WERI-Rb-1 (cell line): ENCODE data around the gene ESYT1.

ENCODE experiments used
- DNase-seq: peaks from one replicate; pipeline ENCODE4 v3.0.0-alpha.2; 2020
- H3K27ac ChIP-seq: fragments of 250-450 bp; sonication (Bioruptor Pico); 2 replicates; pipeline ENCODE4 v1.5.1; 2020; ENCODE audit warnings: mild to moderate bottlenecking, moderate library complexity
- H3K27me3 ChIP-seq: fragments of 250-450 bp; sonication (Bioruptor Pico); 2 replicates; pipeline ENCODE4 v1.5.1; 2021; ENCODE audit warnings: mild to moderate bottlenecking, low read depth, moderate library complexity; ENCODE audit not compliant: insufficient read depth, severe bottlenecking
- H3K36me3 ChIP-seq: fragments of 250-450 bp; sonication (Bioruptor Pico); 2 replicates; pipeline ENCODE4 v1.5.1; 2020; ENCODE audit warnings: mild to moderate bottlenecking, moderate library complexity
- H3K4me3 ChIP-seq: 2 replicates; pipeline ENCODE4 v1.5.1; 2011; ENCODE audit warnings: low read depth, mild to moderate bottlenecking, control low read depth, low read length
- H3K9me3 ChIP-seq: fragments of 250-450 bp; sonication (Bioruptor Pico); 2 replicates; pipeline ENCODE4 v1.5.1; 2021; ENCODE audit warnings: mild to moderate bottlenecking, moderate library complexity; ENCODE audit not compliant: severe bottlenecking
- CTCF ChIP-seq: IDR thresholded peaks from 2 replicates; pipeline ENCODE4 v1.5.1; 2011; ENCODE audit warnings: low read depth, mild to moderate bottlenecking, control low read depth, inconsistent platforms, low read length

ESYT1 gene

GRCh38 chr12:56150563-56150962 lies 22.5 kb downstream of the ESYT1 start:
- DNase-seq, result no peak
- no peak for TF ChIP-seq CTCF
- Histone ChIP-seq H3K27me3 (no peaks in the 10 kb centered on the region), H3K9me3 (no peaks in the 10 kb centered on the region), H3K4me3 (no peak overlapping the region), H3K27ac (no peak overlapping the region), H3K36me3 (peaks cover 6% of the 10 kb centered on the region; the same call in 1 of the 2 replicates)

- H3K36me3 ChIP-seq, result peaks cover 16% of the 10 kb centered on the region
- DNase-seq, result peak; percentile 78
- peak; percentile 53 for TF ChIP-seq CTCF
- no peaks in the 10 kb centered on the region for H3K27me3 ChIP-seq
- peak overlapping the region; percentile 89 for H3K4me3 ChIP-seq
- no peaks in the 10 kb centered on the region for H3K9me3 ChIP-seq
- peak overlapping the region; percentile 86 for H3K27ac ChIP-seq
Observed at GRCh38 chr12:56151672-56152131, 23.6 kb downstream of the ESYT1 start.

DNA sequence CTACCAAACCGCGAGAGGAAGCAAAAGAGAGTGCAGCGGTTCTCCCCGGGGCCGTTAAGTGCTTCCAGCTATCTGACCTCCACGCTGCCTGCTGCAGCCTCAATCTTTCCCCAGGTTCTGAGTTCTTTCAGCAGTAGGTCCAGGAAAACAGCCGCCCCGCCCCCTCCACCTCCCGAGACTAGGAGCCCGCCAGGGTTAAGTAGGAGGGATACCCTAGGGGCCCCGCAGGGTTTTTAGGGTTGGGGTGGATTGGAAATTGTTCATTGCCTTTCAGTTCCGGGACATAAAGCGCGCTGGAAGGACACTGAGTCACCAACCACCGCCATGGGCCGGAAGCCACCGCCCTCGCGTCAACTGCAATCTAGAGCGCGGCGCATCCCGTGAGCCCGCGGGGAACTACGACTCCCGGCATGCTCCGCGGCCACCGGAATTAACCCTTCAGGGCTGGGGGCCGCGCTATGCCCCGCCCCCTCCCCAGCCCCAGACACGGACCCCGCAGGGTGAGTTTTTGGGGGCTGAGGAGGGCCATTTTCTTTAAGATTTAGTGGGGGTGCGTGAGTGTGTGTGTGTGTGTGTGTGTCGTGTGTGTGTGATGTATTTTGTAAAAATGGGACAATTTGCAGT lies 24.2 kb downstream of the ESYT1 start, which contains the start of gene MYL6B:
Gene MYL6B (plus strand): TSS at position 456 of the 624 bp plus-strand sequence. CDS start 1,332 bp downstream, outside the sequence.
- no peak for TF ChIP-seq CTCF
- H3K27me3 ChIP-seq, result no peaks in the 10 kb centered on the region
- DNase-seq, result peak; percentile 91
- no peaks in the 10 kb centered on the region for H3K9me3 ChIP-seq
- H3K4me3 ChIP-seq, result peak within 1 kb of the TSS; percentile 89
- peaks cover 16% of the 10 kb centered on the region for H3K36me3 ChIP-seq
- peak within 1 kb of the TSS; percentile 86 for H3K27ac ChIP-seq

DNA sequence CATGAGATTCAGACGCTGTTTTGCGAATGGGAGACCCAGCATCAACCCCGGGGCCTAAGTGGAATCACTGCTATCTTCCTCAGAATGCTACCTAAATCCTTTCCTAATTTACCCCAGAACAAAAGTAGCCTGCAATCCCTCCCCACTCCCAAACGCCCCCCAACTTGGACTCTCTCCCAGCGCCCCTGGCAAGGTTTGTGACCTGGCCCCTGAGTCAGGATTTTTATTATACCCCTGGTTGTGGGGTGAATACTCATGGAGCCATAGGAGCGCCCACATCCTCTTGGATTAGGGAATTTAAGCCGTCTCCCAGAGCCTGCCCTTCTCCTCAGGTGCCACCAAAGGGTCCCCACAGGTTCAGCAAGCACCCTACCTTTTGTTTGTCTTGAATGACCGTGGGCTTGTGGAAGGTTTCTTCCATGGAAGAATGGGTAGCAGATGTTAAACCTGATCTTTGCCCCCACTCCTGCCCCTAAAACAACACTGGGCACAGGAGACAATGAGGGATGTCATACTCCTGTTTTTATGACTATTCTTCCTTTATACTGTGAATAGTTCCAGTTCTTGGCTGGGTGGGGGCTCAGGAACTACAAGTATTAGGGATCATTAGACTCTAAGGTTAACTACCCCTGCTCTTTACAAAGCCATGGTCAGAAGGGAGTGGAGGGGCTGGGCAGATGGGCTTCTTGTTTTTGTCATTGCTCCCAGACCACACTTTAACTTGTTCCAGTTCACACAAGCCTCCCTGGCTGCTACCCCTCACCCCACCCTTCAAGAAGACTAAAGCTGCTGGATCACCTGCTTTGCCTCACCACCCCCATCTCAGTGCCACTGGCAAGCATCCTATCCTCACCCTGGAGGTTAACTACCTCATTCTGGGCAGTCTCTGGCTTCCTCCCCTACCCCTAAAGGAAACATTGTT lies 24.9 kb downstream of the ESYT1 start:
- H3K27ac ChIP-seq, result peak overlapping the region; percentile 86

DNA sequence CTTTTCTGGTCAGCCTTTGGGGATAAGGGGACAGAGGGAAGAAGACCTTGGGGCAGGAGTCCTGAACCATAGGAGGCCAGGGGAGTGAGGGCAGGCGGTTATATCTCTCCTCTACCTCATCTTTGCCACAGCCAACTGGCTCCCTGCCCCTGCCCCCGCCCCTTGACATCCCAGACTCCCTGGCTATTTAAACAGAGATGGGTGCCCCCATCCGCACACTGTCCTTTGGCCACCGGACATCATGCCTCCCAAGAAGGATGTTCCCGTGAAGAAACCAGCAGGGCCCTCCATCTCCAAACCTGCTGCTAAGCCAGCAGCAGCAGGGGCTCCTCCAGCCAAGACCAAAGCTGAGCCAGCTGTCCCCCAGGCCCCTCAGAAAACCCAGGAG lies 25.6 kb downstream of the ESYT1 start:
- no peak for TF ChIP-seq CTCF
- Histone ChIP-seq H3K4me3 (no peak overlapping the region), H3K27me3 (no peaks in the 10 kb centered on the region), H3K27ac (peak overlapping the region; percentile 86), H3K9me3 (no peaks in the 10 kb centered on the region), H3K36me3 (peaks cover 19% of the 10 kb centered on the region)
- no peak for DNase-seq

More for the DNA sequence above, 24.9 kb downstream of the ESYT1 start:
- H3K4me3 ChIP-seq, result peak overlapping the region; percentile 89
- DNase-seq, result no peak
- no peaks in the 10 kb centered on the region for H3K27me3 ChIP-seq
- no peaks in the 10 kb centered on the region for H3K9me3 ChIP-seq
- peaks cover 16% of the 10 kb centered on the region for H3K36me3 ChIP-seq
- no peak for TF ChIP-seq CTCF
